Peyer's patch (tissue), 4 donors: ENCODE data around the gene PALB2. TPM values are rescaled to one million over a fixed set of nuclear protein-coding genes. Genes with fewer than 3 reads are reported as not detected.

Experiments
- DNase-seq, 3 donors: peaks; one replicate each; pipeline ENCODE4 v3.0.0-alpha.2; 2017 to 2019
- H3K27ac ChIP-seq, 4 donors: fragments of 200-600 bp; sonication (generic); one replicate each; pipeline ENCODE4 v1.5.1; 2016 to 2019
- H3K27me3 ChIP-seq, 2 donors: fragments of 200-600 bp; sonication (generic); one replicate each; pipeline ENCODE4 v1.5.1; 2019
- H3K36me3 ChIP-seq, 3 donors: fragments of 200-600 bp; sonication (generic); one replicate each; pipeline ENCODE4 v1.5.1; 2016 to 2019
- H3K4me1 ChIP-seq, 4 donors: fragments of 200-600 bp; sonication (generic); one replicate each; pipeline ENCODE4 v1.5.1; 2016 to 2019
- H3K4me3 ChIP-seq, 4 donors: fragments of 200-600 bp; sonication (generic); 1 replicate in 3 of 4; 2 replicates in 1 of 4; pipeline ENCODE4 v1.5.1; 2016 to 2019; ENCODE audit warnings: mild to moderate bottlenecking in 1 of 4
- H3K9me3 ChIP-seq, 4 donors: fragments of 200-600 bp; sonication (generic); one replicate each; pipeline ENCODE4 v1.5.1; 2016 to 2019; ENCODE audit warnings: mild to moderate bottlenecking in 1 of 4
- POLR2A ChIP-seq, 2 donors: fragments of 450-650 bp; IDR thresholded peaks; one replicate each; pipeline ENCODE4 v1.5.1; 2017; ENCODE audit warnings: antibody characterized with exemption in 2 of 2, mild to moderate bottlenecking in 2 of 2, moderate library complexity in 2 of 2
- total RNA-seq, 4 donors: library from RNA; depleted of rRNA; stranded (reverse); fragments of >200 nt; gene quantifications; one replicate each; pipeline ENCODE4 v1.1.0, GENCODE V29; 2016
- TF ChIP-seq, protein P1 (sequence below), 6 experiments: fragments of 450-650 bp in 4 of 6; fragments of 200-600 bp in 2 of 6; sonication (generic) in 1 of 6; IDR thresholded peaks; one replicate each; pipeline ENCODE4 v1.5.1; 2017 to 2019; ENCODE audit warnings: antibody characterized with exemption in 6 of 6, mild to moderate bottlenecking in 3 of 6, moderate library complexity in 1 of 6

PALB2 gene
- total RNA-seq, 4 donors from 2014 or later, result 15.6 to 27.8 (median 19.3) TPM

DNA sequence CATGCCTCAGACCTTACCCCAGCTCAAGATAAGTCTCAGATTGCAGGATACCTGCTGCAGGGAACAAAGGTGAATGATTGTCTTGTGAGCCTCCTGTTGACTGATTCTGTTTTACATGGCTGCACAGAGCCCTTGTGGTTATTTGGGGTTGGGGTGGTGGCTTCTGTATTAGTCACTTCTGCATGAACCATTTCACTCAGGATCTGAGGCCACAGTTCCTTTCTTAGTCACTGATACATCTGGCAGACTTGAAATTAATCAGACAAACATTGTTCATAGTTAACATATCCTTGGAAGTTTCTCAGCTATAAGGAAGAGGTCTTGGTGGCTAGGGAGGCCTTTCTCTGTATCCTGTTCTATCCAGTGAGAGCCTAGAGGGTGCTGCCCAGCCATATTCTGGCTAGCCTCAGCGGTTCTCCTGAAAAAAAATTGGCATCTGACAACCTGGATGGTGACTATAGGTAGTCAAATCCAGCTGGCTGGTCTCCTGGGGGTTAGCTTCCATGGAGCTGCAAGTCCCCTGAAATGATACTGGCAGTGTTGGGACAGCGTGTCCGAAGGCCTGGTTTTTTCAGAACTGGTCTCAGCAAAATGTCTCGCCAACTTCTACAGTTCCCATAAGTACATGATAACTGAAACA lies 29.1 kb upstream of the PALB2 start:
- H3K4me3 ChIP-seq, result no peak overlapping the region
- no peak overlapping the region for H3K27ac ChIP-seq
- no peaks in the 10 kb centered on the region for H3K9me3 ChIP-seq
- TF ChIP-seq, protein P1, sequence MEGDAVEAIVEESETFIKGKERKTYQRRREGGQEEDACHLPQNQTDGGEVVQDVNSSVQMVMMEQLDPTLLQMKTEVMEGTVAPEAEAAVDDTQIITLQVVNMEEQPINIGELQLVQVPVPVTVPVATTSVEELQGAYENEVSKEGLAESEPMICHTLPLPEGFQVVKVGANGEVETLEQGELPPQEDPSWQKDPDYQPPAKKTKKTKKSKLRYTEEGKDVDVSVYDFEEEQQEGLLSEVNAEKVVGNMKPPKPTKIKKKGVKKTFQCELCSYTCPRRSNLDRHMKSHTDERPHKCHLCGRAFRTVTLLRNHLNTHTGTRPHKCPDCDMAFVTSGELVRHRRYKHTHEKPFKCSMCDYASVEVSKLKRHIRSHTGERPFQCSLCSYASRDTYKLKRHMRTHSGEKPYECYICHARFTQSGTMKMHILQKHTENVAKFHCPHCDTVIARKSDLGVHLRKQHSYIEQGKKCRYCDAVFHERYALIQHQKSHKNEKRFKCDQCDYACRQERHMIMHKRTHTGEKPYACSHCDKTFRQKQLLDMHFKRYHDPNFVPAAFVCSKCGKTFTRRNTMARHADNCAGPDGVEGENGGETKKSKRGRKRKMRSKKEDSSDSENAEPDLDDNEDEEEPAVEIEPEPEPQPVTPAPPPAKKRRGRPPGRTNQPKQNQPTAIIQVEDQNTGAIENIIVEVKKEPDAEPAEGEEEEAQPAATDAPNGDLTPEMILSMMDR (IDR thresholded peaks at IDR 0.05), result no peak
- no peak for TF ChIP-seq POLR2A (IDR thresholded peaks at IDR 0.05)
- no peaks in the 10 kb centered on the region for H3K4me1 ChIP-seq
- peaks cover 0 to 57% (median 0%) of the 10 kb centered on the region in 3 donors for H3K36me3 ChIP-seq
- no peaks in the 10 kb centered on the region for H3K27me3 ChIP-seq
- peak in 1 of 3 donors; percentile 31 for DNase-seq

DNA sequence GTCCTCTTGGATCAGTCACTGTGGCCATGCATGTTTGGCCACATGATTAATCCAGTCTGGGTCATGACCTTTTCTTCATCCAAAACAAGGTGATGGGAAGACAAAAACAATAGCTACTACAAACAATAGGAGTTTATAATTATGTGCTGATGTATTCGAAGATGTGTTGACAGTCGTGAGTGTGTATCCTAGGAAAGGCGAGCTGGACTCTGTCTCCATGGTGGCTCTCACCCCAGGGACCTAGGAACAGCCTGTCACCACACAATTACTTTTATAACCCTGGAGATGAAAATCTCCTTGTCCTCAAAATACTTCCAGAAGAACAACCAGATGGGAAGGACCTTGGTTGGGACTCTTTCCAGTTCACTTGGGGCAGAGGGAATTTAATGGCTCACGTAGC lies 27.8 kb upstream of the PALB2 start:
- DNase-seq, result no peak
- Histone ChIP-seq H3K36me3 (peaks cover 0 to 71% (median 0%) of the 10 kb centered on the region in 3 donors), H3K4me1 (no peaks in the 10 kb centered on the region), H3K27ac (no peak overlapping the region), H3K27me3 (no peaks in the 10 kb centered on the region), H3K9me3 (no peaks in the 10 kb centered on the region), H3K4me3 (no peak overlapping the region)
- no peak for TF ChIP-seq POLR2A (IDR thresholded peaks at IDR 0.05)
- TF ChIP-seq, protein P1 (IDR thresholded peaks at IDR 0.05), result no peak

DNA sequence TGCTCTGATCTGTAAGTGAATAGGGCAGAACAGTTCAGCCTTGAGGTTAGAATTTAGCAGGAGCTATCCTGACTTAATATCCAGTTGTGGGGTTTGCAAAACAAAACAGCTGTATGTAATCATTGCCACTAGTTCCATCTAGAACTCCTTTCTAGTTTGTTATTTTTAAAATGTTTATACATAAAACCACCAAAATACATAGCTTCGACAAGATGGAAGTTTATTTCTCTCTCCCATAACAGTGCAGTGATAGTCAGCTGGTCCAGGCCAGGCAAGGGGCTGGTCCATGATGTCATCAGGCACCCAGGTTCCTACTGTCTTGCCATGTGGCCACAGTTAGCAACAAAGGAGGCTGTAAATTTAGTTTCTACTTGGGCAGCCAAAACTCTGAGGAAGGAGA lies 27.1 kb upstream of the PALB2 start:
- TF ChIP-seq, protein P1 (IDR thresholded peaks at IDR 0.05), result no peak
- no peak for TF ChIP-seq POLR2A (IDR thresholded peaks at IDR 0.05)
- H3K36me3 ChIP-seq, result peaks cover 0 to 78% (median 0%) of the 10 kb centered on the region in 3 donors

GRCh38 chr16:23667355-23667659 lies 26.2 kb upstream of the PALB2 start:
- Histone ChIP-seq H3K9me3 (no peaks in the 10 kb centered on the region), H3K27ac (no peak overlapping the region), H3K27me3 (no peaks in the 10 kb centered on the region), H3K36me3 (peaks cover 0 to 82% (median 0%) of the 10 kb centered on the region in 3 donors), H3K4me3 (no peak overlapping the region), H3K4me1 (no peaks in the 10 kb centered on the region)
- DNase-seq, result no peak
- TF ChIP-seq POLR2A (IDR thresholded peaks at IDR 0.05), result no peak
- TF ChIP-seq, protein P1 (IDR thresholded peaks at IDR 0.05), result no peak

More for the DNA sequence above, 27.1 kb upstream of the PALB2 start:
- no peak for DNase-seq
- Histone ChIP-seq H3K4me1 (no peaks in the 10 kb centered on the region), H3K9me3 (no peaks in the 10 kb centered on the region), H3K27me3 (no peaks in the 10 kb centered on the region), H3K4me3 (no peak overlapping the region), H3K27ac (no peak overlapping the region)

- no peak for DNase-seq
- no peak overlapping the region for H3K27ac ChIP-seq
- no peak for TF ChIP-seq POLR2A (IDR thresholded peaks at IDR 0.05)
- TF ChIP-seq, protein P1 (IDR thresholded peaks at IDR 0.05), result no peak
- no peak overlapping the region for H3K4me3 ChIP-seq
- H3K4me1 ChIP-seq, result no peaks in the 10 kb centered on the region
- H3K9me3 ChIP-seq, result no peaks in the 10 kb centered on the region
- H3K36me3 ChIP-seq, result peaks cover 0 to 85% (median 0%) of the 10 kb centered on the region in 3 donors
- no peaks in the 10 kb centered on the region for H3K27me3 ChIP-seq
Observed at GRCh38 chr16:23666571-23667354, 25.7 kb upstream of the PALB2 start.
